CD4-positive, alpha-beta memory T cell (primary cell): ENCODE data around the gene KDM4D. TPM values are rescaled to one million over a fixed set of nuclear protein-coding genes. Genes with fewer than 3 reads are reported as not detected.

Experiments
- CTCF ChIA-PET: fragments of 350-600 bp; sonication (Branson Sonifier 250); formaldehyde crosslinking; loops from one replicate; lab custom pipeline; 2021; ENCODE audit warnings: inconsistent platforms; ENCODE audit not compliant: partially characterized antibody; lab: Charles Lee
- POLR2A ChIA-PET: fragments of 350-600 bp; sonication (Branson Sonifier 250); formaldehyde crosslinking; loops from one replicate; lab custom pipeline; 2021; ENCODE audit not compliant: partially characterized antibody; lab: Charles Lee
- DNase-seq, 5 donors: peaks; one replicate each; pipeline versions ENCODE4 v3.0.0 to v3.0.0-alpha.2; 2020 to 2022; ENCODE audit warnings: mixed read lengths in 1 of 5
- H3K27ac ChIP-seq: one replicate; pipeline ENCODE4 v1.7.0; 2013; ENCODE audit warnings: low read depth, low read length
- H3K27me3 ChIP-seq: 2 replicates; pipeline ENCODE4 v1.7.0; 2013; ENCODE audit warnings: mild to moderate bottlenecking, low read length, moderate library complexity; ENCODE audit not compliant: insufficient read depth
- H3K36me3 ChIP-seq: 2 replicates; pipeline ENCODE4 v1.7.0; 2013; ENCODE audit warnings: mild to moderate bottlenecking, low read length, moderate library complexity; ENCODE audit not compliant: insufficient read depth
- H3K4me1 ChIP-seq: 2 replicates; pipeline ENCODE4 v1.7.0; 2013; ENCODE audit warnings: mild to moderate bottlenecking, low read length, moderate library complexity; ENCODE audit not compliant: insufficient read depth
- H3K4me3 ChIP-seq, 2 donors: one replicate each; pipeline ENCODE4 v1.7.0; 2013; ENCODE audit warnings: low read length in 2 of 2, mild to moderate bottlenecking in 1 of 2
- H3K9me3 ChIP-seq, 2 donors: one replicate each; pipeline ENCODE4 v1.7.0; 2013; ENCODE audit warnings: low read length in 2 of 2, control low read depth in 1 of 2; ENCODE audit not compliant: control insufficient read depth in 1 of 2
- H3K27ac Mint-ChIP-seq, 7 donors: one replicate each; pipeline ENCODE4 v1.8.0; 2020 to 2021; ENCODE audit warnings: mixed read lengths in 7 of 7, mild to moderate bottlenecking in 6 of 7, inconsistent platforms in 3 of 7, moderate library complexity in 3 of 7
- H3K27me3 Mint-ChIP-seq, 2 donors: one replicate each; pipeline ENCODE4 v1.8.0; 2020 to 2021; ENCODE audit warnings: mixed read lengths in 2 of 2
- H3K36me3 Mint-ChIP-seq, 2 donors: one replicate each; pipeline ENCODE4 v1.8.0; 2020 to 2021; ENCODE audit warnings: mixed read lengths in 2 of 2, inconsistent platforms in 1 of 2, mild to moderate bottlenecking in 1 of 2
- H3K4me1 Mint-ChIP-seq, 4 donors: one replicate each; pipeline ENCODE4 v1.8.0; 2020 to 2021; ENCODE audit warnings: mixed read lengths in 4 of 4, mild to moderate bottlenecking in 1 of 4
- H3K4me3 Mint-ChIP-seq, 8 donors: one replicate each; pipeline ENCODE4 v1.8.0; 2020 to 2021; ENCODE audit warnings: mixed read lengths in 8 of 8, mild to moderate bottlenecking in 7 of 8, moderate library complexity in 6 of 8, inconsistent platforms in 3 of 8
- H3K9me3 Mint-ChIP-seq, 8 donors: one replicate each; pipeline ENCODE4 v1.8.0; 2020 to 2021; ENCODE audit warnings: mixed read lengths in 8 of 8, mild to moderate bottlenecking in 5 of 8, inconsistent platforms in 3 of 8, moderate library complexity in 1 of 8
- intact Hi-C: fragments of 100-400 bp; cut with micrococcal nuclease; formaldehyde crosslinking; loops from one replicate; pipeline ENCODE4 v1.15.1; 2023
- polyA plus RNA-seq, 2 donors: library from polyadenylated mRNA; unstranded; fragments of 300-500 nt; fragmentation: Illumina TruSeq; gene quantifications; one replicate each; pipeline ENCODE4 v1.2.3, GENCODE V29; 2021
- total RNA-seq, 2 experiments: library from RNA; stranded (reverse); gene quantifications; one replicate each; pipeline ENCODE4 v1.2.3, GENCODE V29; 2021

Gene KDM4D
- total and polyA plus RNA-seq, 4 experiments from 2014 or later, result 0.21 to 0.39 (median 0.35) TPM

- no peaks in the 10 kb centered on the region for H3K36me3 ChIP-seq
- DNase-seq, result peak in 4 of 5 donors; percentile 26 to 47 (median 34)
- CTCF ChIA-PET, result interaction anchor here (1.0 to 1.5 kb wide), 2 partner anchors 11 to 37 kb away, joined by 3 to 4 read pairs; no protein-coding TSS in a partner anchor
- H3K4me1 ChIP-seq, result peaks cover 32% of the 10 kb centered on the region
- H3K27me3 ChIP-seq, result no peaks in the 10 kb centered on the region
- H3K4me3 ChIP-seq, result no peak overlapping the region
- H3K9me3 ChIP-seq, result no peaks in the 10 kb centered on the region
- Mint-ChIP-seq H3K4me3 (peak overlapping the region; percentile 60 to 87 (median 72)), H3K9me3 (no peaks in the 10 kb centered on the region), H3K27me3 (no peaks in the 10 kb centered on the region), H3K27ac (peak overlapping the region in 6 of 7 donors; percentile 20 to 89 (median 70)), H3K36me3 (no peaks in the 10 kb centered on the region), H3K4me1 (peaks cover 29 to 39% (median 33%) of the 10 kb centered on the region in 4 donors)
- POLR2A ChIA-PET, result interaction anchor here (1.5 to 2.8 kb wide), 3 partner anchors 10 to 133 kb away, joined by 5 to 30 read pairs (median 6); partner anchors contain the start of genes CWC15 and KDM4D
- no peak overlapping the region for H3K27ac ChIP-seq
- intact Hi-C loops, result no loop called here
Observed at GRCh38 chr11:94934846-94935245, 38.7 kb upstream of the KDM4D start.

GRCh38 chr11:94938095-94939055 is 35.1 kb upstream of the KDM4D start:
- no peaks in the 10 kb centered on the region for H3K27me3 ChIP-seq
- Mint-ChIP-seq H3K36me3 (no peaks in the 10 kb centered on the region), H3K4me1 (peaks cover 24 to 29% (median 26%) of the 10 kb centered on the region in 4 donors), H3K27me3 (peaks cover under 1% of the 10 kb centered on the region in 2 donors), H3K4me3 (no peak overlapping the region), H3K9me3 (peaks cover 0 to under 1% (median 0%) of the 10 kb centered on the region in 8 donors), H3K27ac (no peak overlapping the region)
- H3K4me3 ChIP-seq, result no peak overlapping the region
- intact Hi-C loops, result no loop called here
- H3K27ac ChIP-seq, result no peak overlapping the region
- no peak for DNase-seq
- POLR2A ChIA-PET, result no interaction called here
- CTCF ChIA-PET, result interaction anchor here (1.1 kb wide), 1 partner anchor 41 kb away, joined by 3 read pairs; no protein-coding TSS in a partner anchor
- H3K4me1 ChIP-seq, result peaks cover 27% of the 10 kb centered on the region
- no peaks in the 10 kb centered on the region for H3K36me3 ChIP-seq
- H3K9me3 ChIP-seq, result no peaks in the 10 kb centered on the region

DNA sequence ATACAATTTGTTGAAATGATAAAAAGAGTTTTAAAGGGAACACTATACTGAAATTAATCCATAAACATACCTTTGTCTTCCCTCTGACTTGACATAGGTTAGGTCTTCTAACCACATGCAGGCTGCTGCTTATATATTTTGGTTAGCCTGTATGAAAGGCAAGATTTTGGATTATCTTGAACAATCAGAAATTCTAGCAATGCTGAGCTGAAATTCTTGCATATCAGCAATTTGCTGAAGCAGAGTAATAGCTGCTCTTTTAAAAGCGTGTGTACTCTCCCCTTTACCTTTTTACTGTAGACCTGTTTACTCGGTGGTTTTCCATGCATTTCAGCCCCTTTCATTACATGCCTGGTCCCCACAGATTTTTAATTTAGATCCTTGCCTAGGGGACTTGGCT is 34.2 kb upstream of the KDM4D start:
- H3K9me3 Mint-ChIP-seq, result peaks cover 0 to 2% (median 0%) of the 10 kb centered on the region in 8 donors
- H3K9me3 ChIP-seq, result no peaks in the 10 kb centered on the region
- peaks cover 15 to 20% (median 17%) of the 10 kb centered on the region in 4 donors for H3K4me1 Mint-ChIP-seq
- peaks cover 17% of the 10 kb centered on the region for H3K4me1 ChIP-seq
- intact Hi-C loops, result no loop called here
- no peaks in the 10 kb centered on the region for H3K36me3 ChIP-seq
- no peaks in the 10 kb centered on the region for H3K36me3 Mint-ChIP-seq
- no peak overlapping the region for H3K4me3 Mint-ChIP-seq
- no peak overlapping the region for H3K27ac ChIP-seq
- peaks cover 2% of the 10 kb centered on the region in 2 donors for H3K27me3 Mint-ChIP-seq
- CTCF ChIA-PET, result no interaction called here
- H3K4me3 ChIP-seq, result no peak overlapping the region
- H3K27ac Mint-ChIP-seq, result no peak overlapping the region
- POLR2A ChIA-PET, result no interaction called here
- DNase-seq, result no peak
- H3K27me3 ChIP-seq, result no peaks in the 10 kb centered on the region

- Mint-ChIP-seq H3K4me1 (peaks cover 0 to 4% (median 2%) of the 10 kb centered on the region in 4 donors), H3K9me3 (peaks cover 0 to 2% (median 0%) of the 10 kb centered on the region in 8 donors), H3K4me3 (no peak overlapping the region), H3K27me3 (peaks cover 2% of the 10 kb centered on the region in 2 donors), H3K27ac (no peak overlapping the region), H3K36me3 (no peaks in the 10 kb centered on the region)
- H3K27ac ChIP-seq, result no peak overlapping the region
- no peaks in the 10 kb centered on the region for H3K4me1 ChIP-seq
- H3K9me3 ChIP-seq, result no peaks in the 10 kb centered on the region
- no peaks in the 10 kb centered on the region for H3K36me3 ChIP-seq
- intact Hi-C loops, result no loop called here
- H3K4me3 ChIP-seq, result no peak overlapping the region
- no peak for DNase-seq
- CTCF ChIA-PET, result interaction anchor here (1.4 kb wide), 1 partner anchor 17 kb away, joined by 3 read pairs; no protein-coding TSS in a partner anchor
- H3K27me3 ChIP-seq, result no peaks in the 10 kb centered on the region
- POLR2A ChIA-PET, result no interaction called here
Observed at GRCh38 chr11:94941131-94941530, 32.4 kb upstream of the KDM4D start.

- H3K9me3 Mint-ChIP-seq, result peaks cover 0 to 4% (median 0%) of the 10 kb centered on the region in 8 donors
- H3K4me1 Mint-ChIP-seq, result no peaks in the 10 kb centered on the region
- H3K4me3 ChIP-seq, result no peak overlapping the region
- peaks cover 3 to 5% of the 10 kb centered on the region in 2 donors for H3K27me3 Mint-ChIP-seq
- H3K27me3 ChIP-seq, result no peaks in the 10 kb centered on the region
- ChIA-PET CTCF (no interaction called here), POLR2A (no interaction called here)
- H3K36me3 ChIP-seq, result no peaks in the 10 kb centered on the region
- H3K27ac ChIP-seq, result no peak overlapping the region
- no peak overlapping the region for H3K27ac Mint-ChIP-seq
- H3K4me1 ChIP-seq, result no peaks in the 10 kb centered on the region
- peaks cover 0 to 4% of the 10 kb centered on the region in 2 donors for H3K36me3 Mint-ChIP-seq
- no peaks in the 10 kb centered on the region for H3K9me3 ChIP-seq
- no peak overlapping the region for H3K4me3 Mint-ChIP-seq
- intact Hi-C loops, result no loop called here
- DNase-seq, result no peak
Observed at GRCh38 chr11:94946812-94947211, 26.7 kb upstream of the KDM4D start.

GRCh38 chr11:94948070-94948617 is 25.4 kb upstream of the KDM4D start:
- peak overlapping the region in 1 of 7 donors; percentile 13 for H3K27ac Mint-ChIP-seq

GRCh38 chr11:94954753-94955152 is 18.8 kb upstream of the KDM4D start:
- Mint-ChIP-seq H3K27ac (no peak overlapping the region), H3K36me3 (peaks cover 2 to 7% of the 10 kb centered on the region in 2 donors), H3K9me3 (peaks cover 0 to 3% (median 0%) of the 10 kb centered on the region in 8 donors), H3K4me1 (peaks cover 0 to 4% (median 4%) of the 10 kb centered on the region in 4 donors), H3K27me3 (peaks cover 0 to under 1% of the 10 kb centered on the region in 2 donors), H3K4me3 (no peak overlapping the region)
- no peaks in the 10 kb centered on the region for H3K4me1 ChIP-seq
- H3K9me3 ChIP-seq, result no peaks in the 10 kb centered on the region
- intact Hi-C loops, result no loop called here
- no peak overlapping the region for H3K27ac ChIP-seq
- no peak overlapping the region for H3K4me3 ChIP-seq
- CTCF ChIA-PET, result no interaction called here
- peak in 3 of 5 donors; percentile 8 to 19 (median 12) for DNase-seq
- POLR2A ChIA-PET, result interaction anchor here (0.7 to 1.2 kb wide), 2 partner anchors 31 to 1359 kb away, joined by 3 read pairs; no protein-coding TSS in a partner anchor
- H3K27me3 ChIP-seq, result no peaks in the 10 kb centered on the region
- no peaks in the 10 kb centered on the region for H3K36me3 ChIP-seq

More at GRCh38 chr11:94948070-94948617, 25.4 kb upstream of the KDM4D start:
- Mint-ChIP-seq H3K27me3 (peaks cover 3 to 5% of the 10 kb centered on the region in 2 donors), H3K36me3 (peaks cover 0 to 4% of the 10 kb centered on the region in 2 donors), H3K9me3 (peaks cover 0 to 4% (median 0%) of the 10 kb centered on the region in 8 donors), H3K4me3 (no peak overlapping the region), H3K4me1 (no peaks in the 10 kb centered on the region)
- Histone ChIP-seq H3K27me3 (no peaks in the 10 kb centered on the region), H3K36me3 (no peaks in the 10 kb centered on the region), H3K4me3 (no peak overlapping the region), H3K9me3 (no peaks in the 10 kb centered on the region), H3K4me1 (no peaks in the 10 kb centered on the region), H3K27ac (no peak overlapping the region)
- DNase-seq, result no peak
- ChIA-PET POLR2A (no interaction called here), CTCF (no interaction called here)
- intact Hi-C loops, result no loop called here
